OCI-LY1 (cell line): Measurements from ENCODE around the gene AMPD3.

ENCODE experiments used
- H2AFZ ChIP-seq: fragments of 200-600 bp; sonication (generic), shearing (Covaris generic); 2 replicates; pipeline ENCODE4 v1.6.0; 2014; ENCODE audit warnings: antibody characterized with exemption, mild to moderate bottlenecking, low read length
- H3F3A ChIP-seq: fragments of 200-600 bp; sonication (generic), shearing (Covaris generic); 2 replicates; pipeline ENCODE4 v1.6.0; 2014; ENCODE audit warnings: mild to moderate bottlenecking, antibody characterized with exemption, low read length, moderate library complexity; ENCODE audit not compliant: insufficient read depth
- H3K27ac ChIP-seq: fragments of 200-600 bp; sonication (generic); 2 replicates; pipeline ENCODE4 v1.5.1; 2014; ENCODE audit warnings: low read length, mixed run types, mild to moderate bottlenecking, low read depth; ENCODE audit not compliant: poor library complexity, severe bottlenecking
- H3K27me3 ChIP-seq: fragments of 200-600 bp; sonication (generic); 2 replicates; pipeline ENCODE4 v1.6.0; 2014; ENCODE audit warnings: antibody characterized with exemption, mild to moderate bottlenecking, low read length, moderate library complexity; ENCODE audit not compliant: insufficient read depth
- H3K36me3 ChIP-seq: fragments of 200-600 bp; sonication (generic); 2 replicates; pipeline ENCODE4 v1.6.1; 2014; ENCODE audit warnings: mild to moderate bottlenecking, antibody characterized with exemption, low read length, moderate library complexity, mixed read lengths; ENCODE audit not compliant: insufficient read depth
- H3K4me1 ChIP-seq: fragments of 200-600 bp; sonication (generic); 2 replicates; pipeline ENCODE4 v1.5.1; 2014; ENCODE audit warnings: mild to moderate bottlenecking, low read length, moderate library complexity; ENCODE audit not compliant: insufficient read depth, severe bottlenecking
- H3K4me2 ChIP-seq: fragments of 200-600 bp; sonication (generic), shearing (Covaris generic); 2 replicates; pipeline ENCODE4 v1.6.1; 2014; ENCODE audit warnings: low read length
- H3K4me3 ChIP-seq: fragments of 200-600 bp; sonication (generic); 2 replicates; pipeline ENCODE4 v1.5.1; 2014; ENCODE audit warnings: low read length, low read depth, mild to moderate bottlenecking, mixed read lengths; ENCODE audit not compliant: poor library complexity, severe bottlenecking
- H3K79me2 ChIP-seq: fragments of 200-600 bp; shearing (Covaris generic); 2 replicates; pipeline ENCODE4 v1.6.1; 2016; ENCODE audit warnings: mixed run types, low read length, mixed read lengths; ENCODE audit not compliant: insufficient read depth
- H3K9ac ChIP-seq: fragments of 200-600 bp; sonication (generic), shearing (Covaris generic); 2 replicates; pipeline ENCODE4 v1.6.1; 2014; ENCODE audit warnings: mild to moderate bottlenecking, low read length, mixed read lengths
- H3K9me2 ChIP-seq: fragments of 200-600 bp; sonication (generic), shearing (Covaris generic); 2 replicates; pipeline ENCODE4 v1.6.1; 2014; ENCODE audit warnings: low read depth, mild to moderate bottlenecking, low read length, mixed read lengths
- H3K9me3 ChIP-seq: fragments of 200-600 bp; shearing (Covaris generic); 2 replicates; pipeline ENCODE4 v1.6.1; 2014; ENCODE audit warnings: low read length, mixed read lengths
- H4K20me1 ChIP-seq: fragments of 200-600 bp; sonication (generic), shearing (Covaris generic); 2 replicates; pipeline ENCODE4 v1.6.0; 2016; ENCODE audit warnings: mild to moderate bottlenecking, low read length; ENCODE audit not compliant: insufficient read depth
- CTCF ChIP-seq: fragments of 200-600 bp; sonication (generic), shearing (Covaris generic); IDR thresholded peaks from 2 replicates; pipeline ENCODE4 v1.5.1; 2017; ENCODE audit warnings: mild to moderate bottlenecking, antibody characterized with exemption, low read length, moderate library complexity, mixed read lengths
- EZH2 ChIP-seq: fragments of 200-600 bp; sonication (generic), shearing (Covaris generic); IDR thresholded peaks from 2 replicates; pipeline ENCODE4 v1.8.0; 2017; ENCODE audit warnings: borderline replicate concordance, mixed run types, mild to moderate bottlenecking, antibody characterized with exemption, low read length, moderate library complexity, mixed read lengths

Gene AMPD3

GRCh38 chr11:10541561-10541930 is 86.5 kb downstream of the AMPD3 start:
- peak overlapping the region; percentile 33; the same call in 1 of the 2 replicates for H3K9ac ChIP-seq
- peak overlapping the region; percentile 74 for H3K4me3 ChIP-seq

GRCh38 chr11:10542776-10543175 is 87.7 kb downstream of the AMPD3 start:
- H3K9me3 ChIP-seq, result peaks cover 19% of the 10 kb centered on the region
- H3K79me2 ChIP-seq, result no peaks in the 10 kb centered on the region
- no peaks in the 10 kb centered on the region for H3K36me3 ChIP-seq
- H3K27ac ChIP-seq, result no peak overlapping the region
- no peaks in the 10 kb centered on the region for H3K9me2 ChIP-seq
- H3K27me3 ChIP-seq, result no peaks in the 10 kb centered on the region
- H2AFZ ChIP-seq, result no peak overlapping the region
- H3K9ac ChIP-seq, result no peak overlapping the region
- H3K4me1 ChIP-seq, result peaks cover 15% of the 10 kb centered on the region
- TF ChIP-seq CTCF, result no peak
- TF ChIP-seq EZH2, result no peak
- H3F3A ChIP-seq, result no peaks in the 10 kb centered on the region
- H3K4me2 ChIP-seq, result no peak overlapping the region
- no peaks in the 10 kb centered on the region for H4K20me1 ChIP-seq
- no peak overlapping the region for H3K4me3 ChIP-seq

More at GRCh38 chr11:10541561-10541930, 86.5 kb downstream of the AMPD3 start:
- no peaks in the 10 kb centered on the region for H3K36me3 ChIP-seq
- no peaks in the 10 kb centered on the region for H3F3A ChIP-seq
- peaks cover 15% of the 10 kb centered on the region for H3K4me1 ChIP-seq
- TF ChIP-seq EZH2 (no peak), CTCF (no peak)
- H3K79me2 ChIP-seq, result no peaks in the 10 kb centered on the region
- H3K27me3 ChIP-seq, result no peaks in the 10 kb centered on the region
- H2AFZ ChIP-seq, result peak overlapping the region; percentile 36
- H4K20me1 ChIP-seq, result no peaks in the 10 kb centered on the region
- peaks cover 19% of the 10 kb centered on the region for H3K9me3 ChIP-seq
- no peak overlapping the region for H3K27ac ChIP-seq
- peak overlapping the region; percentile 85 for H3K4me2 ChIP-seq
- no peaks in the 10 kb centered on the region for H3K9me2 ChIP-seq

- Histone ChIP-seq H3K27ac (no peak overlapping the region), H3K4me1 (peaks cover 15% of the 10 kb centered on the region), H3K4me3 (no peak overlapping the region), H3K9ac (no peak overlapping the region), H3K36me3 (no peaks in the 10 kb centered on the region), H2AFZ (no peak overlapping the region), H4K20me1 (no peaks in the 10 kb centered on the region), H3F3A (no peaks in the 10 kb centered on the region), H3K9me2 (no peaks in the 10 kb centered on the region), H3K27me3 (no peaks in the 10 kb centered on the region), H3K4me2 (no peak overlapping the region), H3K79me2 (no peaks in the 10 kb centered on the region), H3K9me3 (peaks cover 19% of the 10 kb centered on the region)
- TF ChIP-seq EZH2 (no peak), CTCF (no peak)
Measured at GRCh38 chr11:10543782-10544181, 88.7 kb downstream of the AMPD3 start.
